C1 segment of cervical spinal cord (tissue), 14 donors: ENCODE data around the gene CA10.

Source experiments
- DNase-seq, 14 donors: peaks; one replicate each; lab custom pipeline; 2025; lab: John Stamatoyannopoulos, UW

CA10 gene

DNA sequence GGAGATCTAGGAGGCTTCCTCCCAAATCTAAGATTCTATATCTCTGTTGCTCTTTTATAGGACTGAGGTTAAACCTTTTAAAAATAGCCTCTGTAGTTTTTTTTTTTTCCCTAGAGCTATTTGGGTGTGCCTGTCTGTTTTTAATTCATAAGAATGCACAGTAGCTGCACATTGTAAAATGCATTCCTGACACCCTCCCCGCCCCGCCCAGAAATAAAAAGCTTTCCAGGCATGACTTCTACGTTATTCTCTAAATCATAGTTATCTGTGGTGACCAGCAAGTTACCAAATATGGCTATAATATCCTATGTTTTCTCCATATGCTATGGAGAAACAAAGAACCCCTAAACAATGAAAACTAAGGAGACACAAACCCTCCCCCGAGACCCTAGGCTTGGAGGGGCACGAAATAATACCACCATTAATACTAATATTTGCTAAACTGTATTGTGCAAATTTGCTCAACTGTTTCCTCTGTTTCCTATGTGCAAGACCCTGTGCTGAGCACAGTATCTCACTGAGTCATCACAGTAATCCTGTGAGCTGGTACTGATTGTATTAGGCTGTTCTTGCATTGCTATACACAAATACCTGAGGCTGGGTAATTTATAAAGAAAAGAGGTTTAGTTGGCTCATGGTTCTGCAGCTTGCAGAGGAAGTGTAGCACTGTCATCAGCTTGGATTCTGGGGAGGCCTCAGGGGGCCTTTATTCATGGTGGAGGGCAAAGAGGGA, 388.3 kb downstream of the CA10 start:
- no peak for DNase-seq

DNA sequence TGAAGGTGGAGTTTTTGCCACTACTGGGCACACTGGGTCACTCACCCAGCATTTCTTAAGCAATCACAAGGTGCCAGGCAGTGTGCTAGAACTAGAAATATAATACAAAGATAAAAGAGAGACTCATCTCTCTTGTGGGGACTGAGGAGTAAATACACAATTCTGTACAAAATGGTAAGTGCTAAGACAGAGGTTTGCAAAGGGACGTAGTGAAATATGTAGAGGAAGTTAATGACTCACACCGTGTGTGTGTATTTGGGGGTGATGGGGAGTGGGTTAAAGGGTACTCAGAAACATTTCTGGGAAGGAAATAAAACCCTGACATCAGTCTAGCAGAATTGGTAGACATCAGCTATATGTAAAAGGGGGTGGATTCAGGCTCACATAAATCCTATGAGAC, 389.3 kb downstream of the CA10 start:
- no peak for DNase-seq

DNA sequence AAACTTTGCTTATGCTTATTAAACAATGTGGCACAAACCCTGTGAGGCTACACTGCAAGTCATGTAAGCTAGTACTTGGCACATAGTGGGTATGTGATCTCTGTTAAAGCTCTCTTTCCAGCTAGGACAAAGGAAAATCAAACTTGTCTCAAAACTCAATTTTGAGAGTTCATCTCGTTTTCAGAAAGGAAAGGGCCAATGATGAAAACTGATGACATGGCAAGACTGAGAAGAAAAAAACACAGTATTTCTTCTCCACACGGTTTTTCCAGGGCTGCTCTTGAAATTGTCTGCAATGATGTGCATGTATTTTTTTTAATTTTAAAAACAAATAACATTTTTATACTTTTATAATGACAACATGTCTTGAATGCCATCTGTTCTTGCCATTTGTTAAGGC, 389.8 kb downstream of the CA10 start:
- DNase-seq: no peak

DNA sequence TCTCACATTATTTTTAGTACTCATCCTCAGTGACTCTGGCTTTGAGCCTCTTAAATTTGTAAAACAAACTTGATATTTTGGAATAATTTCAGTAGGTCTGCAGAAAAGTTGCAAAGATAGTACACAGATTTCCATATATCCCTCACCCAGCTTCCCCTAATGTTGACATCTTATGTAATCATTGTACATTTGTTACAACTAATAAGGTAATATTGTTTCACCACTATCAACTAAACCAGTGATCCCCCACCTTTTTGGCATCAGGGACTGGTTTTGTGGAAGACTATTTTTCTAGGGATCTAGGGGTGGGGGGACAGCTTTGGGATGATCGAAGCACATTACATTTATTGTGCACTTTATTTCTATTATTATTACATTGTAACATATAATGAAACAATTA, 391.2 kb downstream of the CA10 start:
- no peak for DNase-seq

DNA sequence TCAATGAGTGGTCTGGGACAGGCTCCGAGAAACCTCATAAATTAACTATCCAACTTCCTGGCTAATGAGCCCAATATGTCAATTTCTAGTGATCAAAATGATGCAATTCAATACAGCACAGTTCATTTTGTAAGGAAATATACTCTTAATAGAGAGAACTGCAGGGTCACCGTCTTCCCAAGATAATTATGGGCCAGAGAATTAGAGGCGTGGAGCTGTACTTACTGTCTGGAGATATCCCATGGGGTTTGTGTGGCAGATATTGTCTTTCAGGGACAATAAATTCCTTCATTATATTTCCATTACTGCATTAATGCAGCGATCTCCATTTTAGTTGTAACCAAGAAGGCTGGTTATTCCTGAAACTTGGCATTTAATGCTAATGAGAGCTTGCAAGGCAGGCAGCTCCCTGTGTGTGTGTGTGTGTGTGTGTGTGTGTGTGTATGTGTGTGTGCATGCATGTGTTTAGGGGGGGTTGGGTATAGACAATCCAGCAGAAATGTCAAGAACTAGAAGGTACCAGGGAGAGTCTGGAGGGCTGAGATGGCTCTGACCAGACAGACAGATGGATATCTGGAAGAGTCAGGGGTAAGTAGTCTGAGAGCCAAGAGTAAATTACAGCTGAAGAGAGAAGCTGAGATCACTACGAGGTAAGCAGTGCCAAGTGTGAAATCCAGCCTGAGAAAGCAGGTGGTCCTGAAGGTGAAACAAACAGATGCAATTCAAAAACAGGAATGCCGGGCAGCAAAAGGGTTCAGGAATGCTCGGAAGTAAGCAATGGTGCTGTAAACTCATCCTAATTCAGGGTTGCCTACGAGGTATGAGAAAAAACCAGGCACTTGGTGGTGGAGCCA, 393.0 kb downstream of the CA10 start:
- DNase-seq: peak in 1 of 14 donors; percentile 60

DNA sequence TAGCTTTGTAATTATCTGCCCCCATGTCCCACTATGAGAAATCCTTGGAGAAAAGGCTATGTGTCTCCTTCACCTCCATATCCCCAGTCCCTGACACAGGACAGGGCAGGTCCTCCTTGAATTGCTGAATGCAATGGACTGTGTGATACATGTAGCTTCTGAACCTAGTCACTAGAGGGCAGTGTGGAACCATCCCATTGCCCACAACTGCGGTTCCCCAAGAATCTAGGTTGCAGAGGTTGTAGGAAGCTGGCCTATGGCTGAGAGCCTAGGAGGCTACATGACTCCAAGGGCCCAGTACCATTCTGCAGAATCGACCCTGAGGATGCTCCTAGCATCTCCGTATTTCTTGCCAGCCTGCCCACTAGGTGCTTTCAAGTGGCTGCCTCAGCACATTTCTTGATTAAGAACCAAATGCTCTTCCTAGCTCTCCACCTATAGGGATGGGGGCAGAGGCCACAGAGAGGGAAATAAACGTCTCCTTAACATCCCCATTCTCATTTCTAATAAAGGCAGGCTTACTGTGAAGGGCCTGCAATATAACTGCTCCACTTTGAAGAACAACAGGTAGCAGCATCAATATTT, 394.0 kb downstream of the CA10 start:
- peak in 10 of 14 donors; percentile 2 to 81 (median 24) for DNase-seq

DNA sequence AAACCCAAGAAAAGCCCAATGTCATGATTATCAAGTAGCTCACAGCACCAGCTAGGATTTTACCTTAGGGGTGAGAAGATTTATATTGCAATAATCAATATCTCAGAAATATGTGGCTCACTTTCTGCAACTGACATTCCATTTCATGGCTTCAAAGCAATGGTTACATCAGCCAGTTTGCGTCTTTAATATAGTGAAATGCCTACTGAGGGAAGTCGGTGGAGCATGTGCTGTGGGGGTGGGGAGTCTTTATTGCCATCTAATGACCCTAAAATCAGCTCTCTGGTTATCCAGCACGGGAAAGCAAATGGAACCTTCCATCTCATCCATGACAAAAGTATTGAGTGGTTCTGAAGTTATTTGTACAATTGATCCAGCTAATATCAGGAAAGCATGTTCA, 395.5 kb downstream of the CA10 start:
- no peak for DNase-seq

DNA sequence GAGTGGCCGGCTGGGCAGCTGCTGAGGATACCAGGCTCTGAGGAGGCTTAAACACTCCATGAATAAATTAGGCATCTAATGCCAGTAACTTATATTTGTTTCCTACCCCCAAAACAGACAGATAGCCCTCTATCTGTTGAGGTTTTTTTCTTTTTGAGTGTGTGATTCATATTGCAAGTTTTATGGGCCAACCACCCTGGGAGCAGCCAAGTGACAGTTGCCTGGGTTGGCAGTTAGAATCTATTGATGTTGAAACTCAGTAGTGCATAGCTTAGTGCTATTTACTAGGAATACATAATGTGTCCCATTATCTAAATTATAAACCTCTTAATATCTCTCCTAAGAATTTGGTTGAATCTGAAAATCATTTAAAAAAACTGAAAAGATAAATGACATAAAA, 397.4 kb downstream of the CA10 start:
- DNase-seq: peak in 1 of 14 donors; percentile 31

DNA sequence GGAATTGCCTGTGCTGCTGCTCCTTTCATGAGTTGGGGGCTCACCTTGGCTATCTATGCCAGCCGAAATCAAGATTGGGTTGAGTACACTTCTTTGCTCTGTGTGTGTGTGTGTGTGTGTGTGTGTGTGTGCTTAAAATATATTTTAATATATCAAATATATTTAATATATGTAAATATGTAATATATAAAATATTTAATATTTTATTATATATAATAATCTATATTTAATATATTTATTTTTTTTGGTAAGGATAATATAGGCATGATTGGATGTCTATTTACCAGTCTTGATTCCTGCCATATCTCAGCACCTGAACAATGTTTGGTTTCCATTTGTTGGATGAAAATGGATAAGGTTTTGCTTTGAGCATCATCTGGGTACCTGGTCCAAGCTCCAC, 399.3 kb downstream of the CA10 start:
- DNase-seq: no peak

DNA sequence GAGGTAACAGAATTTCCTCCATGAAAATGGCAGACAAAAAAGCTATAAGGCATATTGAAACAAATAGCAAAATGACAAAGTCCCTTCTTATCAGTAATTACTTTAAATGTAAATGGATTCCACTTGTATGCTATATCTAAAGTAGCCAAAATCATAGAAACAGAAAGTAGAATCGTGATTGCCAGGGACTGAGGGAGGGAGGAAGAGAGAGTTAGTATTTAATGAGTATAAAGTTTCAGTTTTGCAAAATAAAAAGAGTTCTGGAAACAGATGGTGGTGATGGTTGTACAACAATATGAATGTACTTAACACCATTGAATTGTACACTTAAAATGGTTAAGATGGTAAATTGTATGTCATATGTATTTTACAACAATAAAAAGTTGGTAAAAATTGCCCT, 407.4 kb downstream of the CA10 start:
- DNase-seq: no peak

DNA sequence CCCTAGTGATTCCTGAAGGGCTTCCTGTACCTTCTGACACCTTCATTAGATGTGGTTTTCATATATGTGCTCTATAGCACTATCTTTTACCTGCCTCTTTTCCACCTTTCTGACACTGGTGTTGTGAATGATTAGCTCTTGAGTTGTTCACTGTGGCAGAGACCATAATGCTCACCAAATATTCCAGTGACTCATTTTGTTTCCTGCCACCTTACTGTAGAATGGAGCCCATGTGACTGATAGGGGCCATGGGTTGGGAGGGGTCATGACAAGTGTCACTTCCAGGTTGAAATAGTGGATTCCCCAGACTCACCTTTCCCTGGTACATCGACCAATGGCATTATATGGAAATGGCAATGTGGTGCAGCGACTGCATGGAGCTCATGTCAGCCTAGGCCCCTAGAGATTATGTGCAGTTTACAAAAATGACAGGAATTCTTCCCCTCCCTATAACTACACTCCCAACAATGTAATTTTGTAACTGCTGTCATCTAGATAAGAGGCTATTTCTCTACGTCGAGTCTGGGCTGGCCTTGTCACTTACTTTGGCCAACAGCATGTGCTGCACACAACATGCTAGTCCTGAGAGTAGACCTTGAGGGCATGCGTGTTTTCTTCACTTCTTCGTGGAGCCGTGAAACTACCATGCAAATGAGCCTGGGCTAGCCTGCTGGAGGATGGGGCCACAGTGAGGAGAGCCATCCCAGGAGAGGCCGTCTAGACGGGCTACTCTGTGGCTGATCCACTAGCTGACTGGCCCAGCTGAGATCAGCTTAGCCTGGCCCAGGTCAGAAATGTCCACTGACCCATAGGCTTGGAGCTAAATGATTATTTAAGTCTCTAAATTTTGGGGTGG, 409.5 kb downstream of the CA10 start:
- DNase-seq: no peak

DNA sequence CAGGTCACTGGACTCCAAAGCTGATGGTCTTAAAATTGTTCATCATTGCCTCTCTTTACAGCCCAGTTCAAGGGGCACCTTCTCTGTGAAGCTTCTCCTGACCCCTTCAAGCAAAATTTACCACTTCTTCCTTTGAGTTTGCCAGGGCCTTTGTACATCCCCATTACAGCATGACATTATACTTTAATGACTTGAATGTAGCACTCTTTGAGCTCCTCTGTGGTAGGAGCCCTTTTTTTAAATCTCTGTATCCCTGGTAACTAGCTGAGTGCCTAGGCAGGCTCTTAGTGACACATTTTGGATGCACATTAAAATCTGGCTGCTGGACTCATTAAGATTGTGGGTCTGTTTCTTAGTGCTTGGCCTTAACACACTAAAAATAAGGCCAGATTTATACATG, 412.1 kb downstream of the CA10 start:
- no peak for DNase-seq

DNA sequence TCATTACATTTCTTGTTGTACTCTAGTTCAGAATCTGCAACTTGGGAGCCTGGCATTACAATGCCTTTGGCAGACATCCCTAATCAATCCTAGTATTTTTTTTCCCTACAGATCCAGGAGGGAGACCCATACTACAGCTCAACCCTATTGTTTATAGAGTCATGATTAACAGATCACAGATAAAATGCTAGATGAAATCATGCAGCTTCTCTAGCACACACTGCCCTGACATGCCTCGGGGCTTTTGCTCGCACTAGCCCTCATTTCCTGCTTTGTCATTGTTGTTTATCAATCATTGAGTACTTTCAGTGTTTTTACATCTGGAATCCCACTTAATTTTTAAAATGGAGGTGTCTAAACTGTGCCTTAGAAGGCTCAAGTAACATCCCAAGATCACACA, 412.5 kb downstream of the CA10 start:
- DNase-seq: no peak

DNA sequence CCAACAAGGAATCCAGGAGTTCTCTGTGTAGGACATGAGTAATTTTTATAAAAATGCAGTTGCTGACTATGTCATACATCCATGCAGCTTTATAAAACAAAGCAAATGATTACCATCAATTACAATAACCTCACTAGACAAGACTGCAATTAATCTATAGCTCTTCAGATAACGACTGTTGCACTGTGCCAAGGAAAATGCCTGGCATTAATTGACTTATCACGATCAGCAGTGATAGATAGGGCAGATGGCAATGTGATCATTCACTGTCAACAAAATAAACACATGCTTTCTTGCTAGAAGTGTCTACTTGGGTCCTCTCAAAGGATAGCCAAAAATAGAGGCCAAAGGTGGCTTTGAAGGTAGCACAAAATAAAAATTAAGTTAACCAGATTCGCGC, 415.0 kb downstream of the CA10 start:
- DNase-seq: no peak

DNA sequence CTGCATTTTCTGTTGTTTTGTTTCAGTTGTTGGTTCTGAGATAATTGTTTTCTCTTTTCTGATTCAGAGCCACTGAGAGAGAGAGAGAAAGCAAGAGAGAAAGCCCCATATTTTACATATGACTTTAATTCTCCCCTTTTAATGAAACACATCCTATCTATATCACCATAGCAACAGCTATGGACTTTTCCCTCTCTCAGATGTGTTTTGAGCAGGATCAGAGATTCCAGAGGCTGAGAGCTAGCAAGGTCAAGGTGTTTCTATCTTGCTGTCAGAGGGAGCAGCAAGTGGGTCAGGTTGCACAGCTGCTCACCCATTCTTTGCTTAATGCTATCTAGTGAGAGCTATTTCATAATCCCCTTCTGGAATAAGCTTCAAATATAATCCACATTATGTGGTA, 415.9 kb downstream of the CA10 start:
- no peak for DNase-seq

DNA sequence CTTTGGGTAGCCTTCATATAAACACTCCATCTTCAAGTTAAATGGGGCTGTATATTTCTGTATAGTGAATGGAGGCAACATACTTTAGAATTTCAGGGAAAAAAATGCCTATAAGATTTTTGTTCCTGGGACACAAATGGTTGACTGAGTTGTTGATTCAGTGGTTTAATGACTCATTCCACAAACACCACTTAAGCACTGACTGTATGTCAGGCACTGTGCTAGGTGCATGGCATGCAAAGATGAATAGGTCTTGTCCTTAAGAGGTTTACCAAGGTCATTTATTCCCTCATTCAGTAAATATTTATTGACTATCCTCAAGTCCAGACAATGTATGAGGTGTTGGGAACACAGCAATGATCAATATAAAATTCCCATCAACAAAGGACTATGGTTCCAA, 417.1 kb downstream of the CA10 start:
- DNase-seq: no peak

DNA sequence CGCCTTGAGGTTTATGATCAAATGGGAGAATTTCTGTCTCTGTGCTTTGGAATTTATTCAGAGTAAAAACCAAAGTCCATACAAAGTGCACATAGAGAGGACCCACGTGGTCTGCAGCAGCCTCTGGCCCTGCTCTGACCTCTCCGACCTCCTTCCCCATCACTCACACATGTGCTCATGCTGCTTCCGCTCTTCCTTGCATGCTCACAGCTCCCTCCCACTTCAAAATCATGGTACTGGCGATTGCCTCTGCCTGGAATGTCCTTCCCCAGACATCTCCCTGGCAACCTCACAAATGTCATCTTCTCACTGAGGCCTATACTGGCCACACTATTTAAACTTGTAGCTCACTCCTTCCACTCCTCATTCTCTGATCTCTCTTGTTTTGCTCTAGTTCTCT, 418.0 kb downstream of the CA10 start:
- DNase-seq: no peak

DNA sequence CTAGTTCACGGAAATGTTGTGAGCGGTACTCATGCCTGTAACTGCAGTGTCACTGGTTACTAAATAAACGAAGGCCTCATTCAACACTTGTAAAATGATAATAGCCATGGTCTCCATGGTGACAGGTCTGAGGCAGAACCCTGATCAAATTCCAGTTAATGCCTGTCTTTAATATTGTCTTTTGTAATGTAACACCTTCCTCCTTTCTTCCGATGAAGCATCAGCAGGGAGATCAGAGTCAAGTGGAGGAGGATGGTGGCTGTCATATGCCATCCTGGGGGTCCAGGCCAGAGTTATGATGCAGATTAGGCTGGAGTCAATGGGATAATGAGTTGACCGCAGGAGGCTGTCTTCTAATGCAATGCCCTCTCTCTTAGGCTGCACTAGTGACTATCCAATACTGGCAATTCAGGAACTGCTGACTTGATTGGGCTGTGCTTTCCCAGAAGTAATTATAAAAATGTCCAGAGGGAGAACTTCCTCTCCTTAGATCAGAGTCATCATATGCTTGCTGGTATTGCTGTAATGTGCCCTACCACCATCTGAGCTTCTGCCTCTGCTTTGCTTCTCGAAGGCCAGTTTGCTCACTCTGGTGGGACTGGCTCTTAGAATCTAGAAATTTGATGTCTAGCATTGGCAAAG, 419.1 kb downstream of the CA10 start:
- no peak for DNase-seq

DNA sequence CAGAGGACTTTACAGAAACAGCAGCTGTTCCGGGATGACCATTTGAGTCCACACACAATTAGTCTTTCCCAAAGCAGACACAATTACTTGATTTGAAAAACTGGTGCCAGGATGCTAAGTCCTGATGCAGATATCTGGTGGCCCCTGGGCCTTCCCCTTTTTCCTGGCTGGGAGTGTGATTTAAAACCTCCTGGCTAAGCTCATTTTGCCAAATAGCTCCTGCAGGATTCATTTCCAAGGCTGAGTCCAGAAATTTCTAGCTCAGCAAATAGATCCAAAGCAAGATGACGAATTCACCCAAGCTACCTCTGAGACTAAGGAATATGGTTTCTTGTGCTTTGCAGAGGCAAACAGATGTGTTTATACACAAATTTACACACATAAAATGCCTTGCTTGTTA, 422.2 kb downstream of the CA10 start:
- no peak for DNase-seq

DNA sequence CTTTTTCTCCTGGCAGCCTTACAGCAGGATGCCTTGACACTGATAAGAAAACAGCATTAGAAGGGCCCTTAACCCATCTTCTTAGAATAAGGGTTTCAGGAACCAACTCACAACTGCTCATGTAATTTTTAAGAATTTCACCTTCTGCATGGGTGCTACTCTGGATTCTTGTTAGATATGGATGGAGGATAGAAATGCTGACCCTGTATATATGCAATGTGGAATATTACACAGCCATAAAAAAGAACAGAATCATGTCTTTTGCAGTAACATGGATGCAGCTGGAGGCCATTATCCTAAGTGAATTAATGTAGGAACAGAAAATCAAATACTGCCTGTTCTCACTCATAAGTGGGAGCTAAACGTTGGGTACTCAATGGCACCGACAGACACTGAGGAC, 423.5 kb downstream of the CA10 start:
- DNase-seq: no peak

DNA sequence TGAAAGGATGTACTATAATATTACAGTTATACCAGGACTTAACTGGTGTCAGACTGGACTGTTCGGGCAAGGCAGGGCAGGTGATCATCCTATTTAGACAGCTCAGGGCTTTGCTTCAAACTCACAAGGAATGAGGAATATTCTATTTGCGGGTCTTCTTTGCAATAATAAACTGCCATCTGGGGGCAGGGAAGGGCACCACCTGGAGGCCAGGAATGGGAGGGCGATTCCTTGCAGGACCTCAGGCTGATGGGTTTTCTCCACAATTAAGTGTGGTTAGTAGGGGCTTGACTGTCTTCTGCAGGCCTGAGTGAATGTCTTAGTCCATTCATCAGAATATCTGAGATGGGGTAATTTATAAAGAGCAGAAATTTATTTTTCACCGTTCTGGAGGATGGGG, 424.1 kb downstream of the CA10 start:
- no peak for DNase-seq
